GM10266 (cell line): ENCODE data around the gene FOXP1.

ENCODE experiments used
- DNase-seq: peaks from one replicate; pipeline ENCODE4 v3.0.0; 2012; ENCODE audit errors: extremely low spot score
- TF ChIP-seq, protein P1 (sequence below): IDR thresholded peaks from 2 replicates; pipeline ENCODE4 v1.5.1; 2012; ENCODE audit warnings: mild to moderate bottlenecking, low read depth; ENCODE audit not compliant: control insufficient read depth, insufficient read depth; ENCODE audit errors: missing control alignments

Gene FOXP1

DNA sequence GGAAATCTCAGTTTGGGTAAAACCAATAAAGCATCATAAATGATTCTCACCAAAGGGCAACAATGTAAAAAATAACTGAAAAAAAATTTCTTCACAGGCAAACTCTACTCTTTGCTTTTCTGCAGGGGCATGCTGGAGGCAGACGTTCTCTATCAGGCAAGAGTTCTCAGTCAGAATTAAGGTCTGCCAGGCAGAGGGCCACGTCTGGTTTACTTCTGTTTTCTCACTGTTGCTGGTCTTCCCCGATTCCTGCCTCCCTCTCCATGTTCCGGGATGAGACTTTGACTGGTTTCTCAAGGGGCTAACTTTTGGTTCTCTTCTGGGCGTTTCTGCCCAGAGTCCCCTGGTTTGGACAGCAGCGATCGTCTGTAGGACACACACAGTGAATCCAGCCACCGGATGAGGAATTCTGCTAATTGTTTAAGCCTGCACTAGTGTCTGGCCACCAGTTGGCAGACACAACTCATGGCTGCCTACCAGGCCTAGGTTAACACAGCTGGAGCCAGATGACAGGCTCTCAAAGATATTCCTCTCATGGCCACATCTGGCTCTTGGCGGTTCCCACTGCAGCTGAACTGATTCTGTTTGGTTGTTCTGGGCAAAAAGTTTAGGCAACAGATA is 273.1 kb downstream of the FOXP1 start:
- no peak for DNase-seq
- TF ChIP-seq, protein P1, sequence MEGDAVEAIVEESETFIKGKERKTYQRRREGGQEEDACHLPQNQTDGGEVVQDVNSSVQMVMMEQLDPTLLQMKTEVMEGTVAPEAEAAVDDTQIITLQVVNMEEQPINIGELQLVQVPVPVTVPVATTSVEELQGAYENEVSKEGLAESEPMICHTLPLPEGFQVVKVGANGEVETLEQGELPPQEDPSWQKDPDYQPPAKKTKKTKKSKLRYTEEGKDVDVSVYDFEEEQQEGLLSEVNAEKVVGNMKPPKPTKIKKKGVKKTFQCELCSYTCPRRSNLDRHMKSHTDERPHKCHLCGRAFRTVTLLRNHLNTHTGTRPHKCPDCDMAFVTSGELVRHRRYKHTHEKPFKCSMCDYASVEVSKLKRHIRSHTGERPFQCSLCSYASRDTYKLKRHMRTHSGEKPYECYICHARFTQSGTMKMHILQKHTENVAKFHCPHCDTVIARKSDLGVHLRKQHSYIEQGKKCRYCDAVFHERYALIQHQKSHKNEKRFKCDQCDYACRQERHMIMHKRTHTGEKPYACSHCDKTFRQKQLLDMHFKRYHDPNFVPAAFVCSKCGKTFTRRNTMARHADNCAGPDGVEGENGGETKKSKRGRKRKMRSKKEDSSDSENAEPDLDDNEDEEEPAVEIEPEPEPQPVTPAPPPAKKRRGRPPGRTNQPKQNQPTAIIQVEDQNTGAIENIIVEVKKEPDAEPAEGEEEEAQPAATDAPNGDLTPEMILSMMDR = no peak

DNA sequence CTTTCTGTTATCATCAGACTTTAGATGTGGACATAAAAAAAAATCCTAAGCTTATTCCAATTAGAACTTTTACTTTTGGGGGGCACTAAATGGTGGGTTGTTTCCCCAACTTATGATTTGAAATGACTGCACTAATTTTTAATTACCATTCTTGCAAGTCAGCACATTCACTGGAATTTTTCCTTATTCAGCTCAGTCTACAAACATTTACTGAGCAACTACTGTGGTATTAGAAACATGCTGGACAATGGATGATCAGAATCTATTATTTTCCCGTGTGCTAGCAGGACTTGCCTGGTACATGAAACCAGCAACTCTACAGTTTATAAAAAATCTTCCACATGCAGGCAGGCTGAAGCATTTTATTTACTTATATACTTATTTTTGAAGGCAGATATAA is 273.6 kb downstream of the FOXP1 start:
- TF ChIP-seq, protein P1 = no peak
- DNase-seq = no peak

DNA sequence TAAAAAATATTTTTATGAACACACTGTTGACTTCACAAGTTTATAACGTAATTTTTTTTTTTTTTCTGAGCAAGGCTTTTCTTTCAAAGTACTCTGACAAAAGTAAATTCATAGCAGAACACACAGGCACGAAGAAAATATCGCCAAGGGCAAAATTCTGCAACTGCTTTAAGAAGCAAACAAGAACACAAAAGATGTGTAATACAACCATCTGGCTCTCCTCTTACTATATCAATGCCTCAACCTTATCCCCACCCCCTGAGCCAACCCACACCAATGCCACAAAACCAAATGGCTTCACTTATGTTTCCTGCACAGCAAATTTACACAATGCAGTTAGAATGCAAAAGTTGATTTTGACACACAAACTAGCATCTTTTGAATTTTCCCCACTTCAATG is 274.2 kb downstream of the FOXP1 start:
- TF ChIP-seq, protein P1 = no peak
- DNase-seq = no peak

DNA sequence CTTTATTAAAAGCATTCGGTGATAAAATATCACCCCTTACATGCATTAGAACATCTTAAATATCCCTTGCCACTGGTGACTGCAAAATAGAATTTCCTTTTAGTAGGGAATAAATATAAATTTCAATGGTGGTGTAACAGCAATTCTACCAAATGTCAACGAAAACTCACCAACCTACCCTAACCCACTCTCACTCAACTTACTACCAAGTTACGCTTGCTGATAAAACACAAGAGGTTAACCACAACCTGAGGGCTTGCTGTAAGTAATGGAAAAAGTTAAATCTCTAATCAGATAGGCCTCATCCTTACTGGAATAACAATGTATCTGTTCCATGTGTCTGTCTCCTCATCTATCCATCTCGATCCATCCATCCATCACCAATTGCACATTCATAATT is 274.7 kb downstream of the FOXP1 start:
- no peak for DNase-seq
- TF ChIP-seq, protein P1 = no peak

DNA sequence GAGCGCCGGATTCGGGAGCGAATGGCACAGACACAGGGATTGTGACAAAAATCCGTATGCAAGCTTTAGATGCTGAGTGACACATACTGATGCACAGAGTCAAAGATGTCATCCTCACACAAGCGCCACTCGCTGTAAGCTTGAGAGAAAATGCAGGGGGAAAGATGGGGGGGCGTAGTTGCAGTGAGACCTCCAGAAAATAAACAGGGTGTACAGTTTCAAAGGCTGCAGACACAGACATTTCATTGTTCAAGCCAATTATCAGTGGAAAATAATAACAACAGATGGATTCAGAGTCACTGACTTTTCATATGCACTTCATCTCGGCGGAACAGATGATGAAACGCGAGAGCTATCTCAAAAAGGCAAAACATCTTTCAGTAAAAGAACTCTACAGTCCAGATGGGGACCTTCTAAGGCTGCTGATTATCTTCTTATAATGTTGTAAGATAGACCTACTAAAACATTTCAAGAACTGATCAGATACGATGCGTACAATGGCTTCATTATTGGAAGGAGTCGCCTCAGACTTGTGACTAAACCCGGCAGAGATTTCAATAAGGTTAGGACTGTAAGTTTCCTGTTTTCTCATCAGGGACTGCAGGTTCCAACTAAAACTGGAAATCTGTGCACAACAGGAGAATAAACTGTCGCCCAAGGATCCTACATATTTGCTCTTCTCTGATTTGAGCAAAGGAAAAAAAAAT is 275.4 kb downstream of the FOXP1 start:
- TF ChIP-seq, protein P1 = no peak
- DNase-seq = no peak

DNA sequence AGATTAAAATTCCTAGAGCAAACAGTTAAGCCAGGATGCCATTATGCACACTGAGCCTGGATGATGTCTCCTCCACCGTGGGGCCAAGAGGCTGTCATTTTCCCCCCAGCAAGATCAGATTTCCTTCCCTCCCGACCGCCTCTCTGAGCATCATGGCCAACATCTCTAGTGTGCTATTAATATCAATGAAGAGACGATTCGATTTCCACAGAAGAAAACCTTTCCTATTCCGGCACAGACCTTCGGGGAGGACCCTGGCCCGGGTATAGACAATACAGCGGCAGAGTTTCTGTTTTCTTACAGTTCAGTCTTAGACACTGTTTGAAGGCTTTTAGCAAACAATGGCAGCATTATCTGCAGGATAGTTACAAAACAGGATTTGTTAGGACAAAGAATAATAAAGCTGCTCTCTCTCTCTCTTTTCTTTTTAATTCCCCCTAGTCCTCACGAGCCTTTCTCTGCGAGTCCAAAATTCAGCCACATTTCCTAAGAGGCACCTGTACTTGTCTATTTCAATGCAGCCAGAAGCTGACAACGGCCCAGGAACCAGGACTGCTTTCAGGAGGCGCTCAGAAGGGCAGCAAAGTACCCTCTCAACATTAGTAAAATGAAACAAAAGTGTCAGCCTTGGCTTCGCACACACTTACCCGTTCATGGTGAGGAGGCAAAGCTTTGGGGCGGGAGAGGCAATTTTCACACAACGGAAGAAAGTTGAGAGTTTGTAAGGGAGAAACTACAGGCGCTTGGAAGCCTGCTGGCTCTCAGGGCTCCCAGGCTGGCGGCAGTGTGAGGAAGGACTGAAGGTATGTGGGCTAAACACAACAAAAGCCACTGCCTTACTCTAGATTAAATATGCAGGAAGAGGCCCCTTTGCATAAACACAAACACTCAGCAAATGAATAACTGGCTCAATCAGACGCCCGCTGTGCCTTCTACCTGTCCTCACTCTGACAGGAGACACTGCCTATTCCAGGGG is 278.0 kb downstream of the FOXP1 start:
- no peak for DNase-seq
- TF ChIP-seq, protein P1 = no peak
